Duodenal mucosa (tissue), 2 donors: ENCODE measurements around the gene ZNF428.

Source experiments
- H3K27ac ChIP-seq: one replicate; pipeline ENCODE4 v1.7.0; 2013; ENCODE audit warnings: low read depth, low read length
- H3K27me3 ChIP-seq, 2 donors: one replicate each; pipeline ENCODE4 v1.7.0; 2013; ENCODE audit warnings: low read length in 2 of 2, control low read depth in 1 of 2; ENCODE audit not compliant: insufficient read depth in 2 of 2, control insufficient read depth in 1 of 2
- H3K36me3 ChIP-seq, 2 donors: one replicate each; pipeline ENCODE4 v1.7.0; 2013; ENCODE audit warnings: low read length in 2 of 2, control low read depth in 1 of 2; ENCODE audit not compliant: insufficient read depth in 2 of 2, control insufficient read depth in 1 of 2
- H3K4me1 ChIP-seq, 2 donors: one replicate each; pipeline ENCODE4 v1.7.0; 2013; ENCODE audit warnings: low read length in 2 of 2, control low read depth in 1 of 2; ENCODE audit not compliant: insufficient read depth in 2 of 2, control insufficient read depth in 1 of 2
- H3K4me3 ChIP-seq, 2 donors: one replicate each; pipeline ENCODE4 v1.7.0; 2013; ENCODE audit warnings: low read length in 2 of 2, low read depth in 1 of 2
- H3K9ac ChIP-seq, 2 donors: one replicate each; pipeline ENCODE4 v1.7.0; 2013; ENCODE audit warnings: low read length in 2 of 2, low read depth in 1 of 2
- H3K9me3 ChIP-seq, 2 donors: one replicate each; pipeline ENCODE4 v1.7.0; 2013; ENCODE audit warnings: low read length in 2 of 2, control low read depth in 1 of 2; ENCODE audit not compliant: control insufficient read depth in 1 of 2

The ZNF428 gene

DNA sequence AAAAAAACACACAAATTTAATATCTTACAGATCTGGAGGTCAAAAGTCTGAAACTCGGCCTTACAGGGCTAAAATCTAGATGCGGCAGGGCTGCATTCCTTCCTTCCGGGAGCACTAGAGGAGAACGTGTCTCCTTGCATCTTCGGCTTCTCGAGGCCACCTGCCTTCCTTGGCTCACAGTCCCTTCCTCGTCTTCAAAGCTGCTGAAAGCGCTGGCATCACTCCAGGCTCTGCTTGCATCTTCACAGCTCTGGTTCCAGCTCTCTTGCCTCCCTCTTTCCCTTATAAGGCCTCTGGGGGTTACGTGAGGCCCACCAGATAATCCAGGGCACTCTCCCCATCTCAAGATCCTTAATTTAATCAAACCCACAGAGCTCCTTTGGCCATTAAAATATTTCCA, 54.6 kb downstream of the ZNF428 start:
- no peaks in the 10 kb centered on the region for H3K27me3 ChIP-seq
- no peak overlapping the region for H3K27ac ChIP-seq
- no peak overlapping the region for H3K9ac ChIP-seq
- H3K4me3 ChIP-seq, result no peak overlapping the region
- H3K9me3 ChIP-seq, result no peaks in the 10 kb centered on the region
- peaks cover 9 to 22% of the 10 kb centered on the region in 2 donors for H3K36me3 ChIP-seq
- peaks cover 0 to 13% of the 10 kb centered on the region in 2 donors for H3K4me1 ChIP-seq

- H3K4me3 ChIP-seq, result no peak overlapping the region
- H3K9me3 ChIP-seq, result no peaks in the 10 kb centered on the region
- no peaks in the 10 kb centered on the region for H3K27me3 ChIP-seq
- H3K36me3 ChIP-seq, result peaks cover 9 to 22% of the 10 kb centered on the region in 2 donors
- H3K27ac ChIP-seq, result no peak overlapping the region
- H3K4me1 ChIP-seq, result peaks cover 0 to 13% of the 10 kb centered on the region in 2 donors
- no peak overlapping the region for H3K9ac ChIP-seq
Observed at GRCh38 chr19:43563816-43564457, 55.5 kb downstream of the ZNF428 start.

DNA sequence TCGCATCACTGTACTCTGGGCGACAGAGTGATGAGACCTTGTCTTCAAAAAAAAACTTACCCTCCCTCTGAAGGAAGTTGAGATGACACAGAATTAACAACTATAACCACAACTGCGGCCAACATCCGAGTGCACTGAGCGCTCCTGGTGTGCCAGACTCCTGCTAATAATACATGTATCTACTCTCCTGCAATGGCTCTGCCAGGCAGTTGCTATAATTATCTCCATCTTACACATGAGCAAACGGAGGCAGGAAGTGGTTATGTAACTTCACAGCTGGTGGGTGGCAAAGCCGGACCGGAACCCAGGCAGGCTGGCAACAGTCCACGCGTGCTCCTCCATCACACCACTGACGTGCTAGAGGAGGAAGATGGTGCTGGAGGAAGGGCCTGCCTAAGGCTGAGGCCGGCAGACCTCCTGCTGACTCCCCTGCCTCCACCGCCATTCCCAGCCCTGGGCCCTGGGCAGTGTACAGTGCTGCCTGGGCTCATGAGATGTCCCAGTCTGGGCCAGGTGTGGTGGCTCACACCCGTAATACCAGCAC, 56.7 kb downstream of the ZNF428 start:
- peaks cover 9 to 26% of the 10 kb centered on the region in 2 donors for H3K36me3 ChIP-seq
- no peak overlapping the region for H3K9ac ChIP-seq
- no peaks in the 10 kb centered on the region for H3K27me3 ChIP-seq
- H3K4me1 ChIP-seq, result peaks cover 0 to 13% of the 10 kb centered on the region in 2 donors
- no peaks in the 10 kb centered on the region for H3K9me3 ChIP-seq
- no peak overlapping the region for H3K27ac ChIP-seq
- no peak overlapping the region for H3K4me3 ChIP-seq

DNA sequence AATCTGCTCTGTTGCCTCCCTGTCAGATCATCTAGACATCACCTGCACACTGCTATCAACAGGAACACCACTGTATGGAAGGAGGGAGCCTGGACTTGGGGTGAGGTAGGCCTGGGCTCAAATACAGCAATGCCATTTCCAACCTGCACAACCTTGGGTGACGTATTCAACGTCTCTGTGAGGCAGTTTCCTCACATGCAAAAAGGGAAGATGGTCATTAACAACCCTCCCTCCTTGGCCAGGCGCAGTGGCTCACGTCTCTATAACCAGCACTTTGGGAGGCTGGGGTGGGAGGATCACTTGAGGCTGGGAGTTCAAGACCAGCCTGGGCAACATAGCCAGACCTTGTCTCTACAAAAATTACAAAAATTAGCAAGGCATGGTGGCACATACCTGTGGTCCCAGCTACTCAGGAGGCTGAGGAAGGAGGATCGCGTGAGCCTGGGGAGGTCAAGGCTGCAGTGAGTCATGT, 57.2 kb downstream of the ZNF428 start:
- H3K4me1 ChIP-seq, result peaks cover 0 to 13% of the 10 kb centered on the region in 2 donors
- no peaks in the 10 kb centered on the region for H3K9me3 ChIP-seq
- peaks cover 9 to 26% of the 10 kb centered on the region in 2 donors for H3K36me3 ChIP-seq
- H3K27me3 ChIP-seq, result no peaks in the 10 kb centered on the region
- no peak overlapping the region for H3K4me3 ChIP-seq
- no peak overlapping the region for H3K9ac ChIP-seq
- no peak overlapping the region for H3K27ac ChIP-seq

DNA sequence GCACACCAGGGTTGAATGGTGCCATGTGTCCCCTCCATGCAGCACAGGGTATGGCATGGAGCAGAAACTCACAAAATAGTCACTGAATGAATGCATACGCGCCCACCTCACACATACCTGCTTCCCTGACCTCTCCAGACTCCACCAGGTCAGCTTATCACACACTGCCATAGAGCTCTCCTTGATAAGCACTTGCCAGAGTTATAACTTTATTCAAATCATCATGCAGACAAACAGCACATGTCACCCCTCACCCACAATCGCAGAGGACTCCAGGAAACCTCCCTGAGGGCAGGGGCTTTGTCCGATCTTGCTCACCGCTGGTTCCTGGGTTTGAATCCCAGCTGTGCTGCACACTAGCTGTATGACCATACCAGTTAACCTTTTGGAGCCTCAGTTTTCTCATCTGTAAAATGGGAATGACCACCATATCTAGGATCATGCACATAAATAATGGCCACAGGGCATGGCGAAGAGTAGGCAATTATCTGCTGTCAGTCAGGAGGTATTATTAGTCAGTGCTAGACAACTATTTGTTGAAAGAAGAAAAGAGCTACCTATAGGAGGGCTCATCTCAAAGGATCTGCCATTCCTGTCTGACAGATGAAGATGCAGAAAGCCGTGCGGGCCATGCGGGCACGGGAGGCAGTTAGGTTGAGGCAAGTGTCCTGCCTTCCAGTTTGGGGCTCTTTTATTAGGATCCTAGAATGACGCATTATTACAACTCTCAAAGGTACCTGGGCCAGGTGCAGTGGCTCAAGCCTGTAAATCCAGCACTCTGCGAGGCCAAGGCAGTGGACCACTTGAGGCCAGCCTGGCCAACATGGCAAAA, 58.1 kb downstream of the ZNF428 start:
- Histone ChIP-seq H3K9me3 (no peaks in the 10 kb centered on the region), H3K4me3 (no peak overlapping the region), H3K36me3 (peaks cover 9 to 26% of the 10 kb centered on the region in 2 donors), H3K27ac (no peak overlapping the region), H3K27me3 (no peaks in the 10 kb centered on the region), H3K9ac (no peak overlapping the region), H3K4me1 (peaks cover 0 to 13% of the 10 kb centered on the region in 2 donors)

- H3K27me3 ChIP-seq, result no peaks in the 10 kb centered on the region
- no peak overlapping the region for H3K4me3 ChIP-seq
- H3K9ac ChIP-seq, result no peak overlapping the region
- peaks cover 9 to 26% of the 10 kb centered on the region in 2 donors for H3K36me3 ChIP-seq
- peaks cover 0 to 13% of the 10 kb centered on the region in 2 donors for H3K4me1 ChIP-seq
- no peak overlapping the region for H3K27ac ChIP-seq
- no peaks in the 10 kb centered on the region for H3K9me3 ChIP-seq
Observed at GRCh38 chr19:43560687-43561086, 58.7 kb downstream of the ZNF428 start.
